Stomach (tissue), 4 donors: Measurements from ENCODE around the gene FIGLA.

ENCODE experiments used
- EP300 ChIP-seq: sonication (generic); formaldehyde crosslinking; IDR thresholded peaks from one replicate; pipeline ENCODE4 v1.6.1; 2017; ENCODE audit warnings: antibody characterized with exemption
- POLR2A ChIP-seq, 4 donors: fragments of 450-650 bp; IDR thresholded peaks; one replicate each; pipeline ENCODE4 v1.6.1; 2016; ENCODE audit warnings: antibody characterized with exemption in 4 of 4, control low read depth in 2 of 4, mild to moderate bottlenecking in 1 of 4, moderate library complexity in 1 of 4
- POLR2AphosphoS5 ChIP-seq, 3 donors: sonication (generic); formaldehyde crosslinking; IDR thresholded peaks; one replicate each; pipeline ENCODE4 v1.6.1; 2016; ENCODE audit warnings: antibody characterized with exemption in 3 of 3
- TF ChIP-seq, protein P1 (sequence below), 7 experiments: fragments of 450-650 bp in 4 of 7; fragments of 200-600 bp in 3 of 7; sonication (generic) in 3 of 7; IDR thresholded peaks; one replicate each; pipeline ENCODE4 v1.5.1; 2016 to 2019; ENCODE audit warnings: antibody characterized with exemption in 7 of 7, control low read depth in 2 of 7, mild to moderate bottlenecking in 1 of 7

DNA sequence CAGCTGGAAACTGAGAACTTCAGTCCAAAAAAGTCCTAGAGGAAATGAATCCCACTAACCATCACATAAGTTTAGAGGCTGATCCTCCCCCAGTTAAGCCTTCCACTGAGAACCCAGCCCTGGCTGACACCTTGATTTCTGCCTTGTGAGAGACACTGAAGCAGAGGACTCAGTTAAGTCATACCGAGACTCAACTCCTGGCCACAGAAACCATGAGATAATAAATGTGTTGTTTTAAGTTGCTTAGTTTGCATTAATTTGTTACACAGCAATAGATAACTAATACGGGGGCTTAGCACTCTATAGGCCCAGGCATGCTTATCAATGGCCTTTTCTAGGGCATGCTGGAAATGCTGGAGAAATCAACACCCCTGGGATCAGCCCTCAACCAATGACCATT, 19.0 kb downstream of the FIGLA start:
- TF ChIP-seq EP300 (no peak), POLR2A (IDR thresholded peaks at IDR 0.05) (no peak), POLR2AphosphoS5 (IDR thresholded peaks at IDR 0.05) (no peak)
- TF ChIP-seq, protein P1, sequence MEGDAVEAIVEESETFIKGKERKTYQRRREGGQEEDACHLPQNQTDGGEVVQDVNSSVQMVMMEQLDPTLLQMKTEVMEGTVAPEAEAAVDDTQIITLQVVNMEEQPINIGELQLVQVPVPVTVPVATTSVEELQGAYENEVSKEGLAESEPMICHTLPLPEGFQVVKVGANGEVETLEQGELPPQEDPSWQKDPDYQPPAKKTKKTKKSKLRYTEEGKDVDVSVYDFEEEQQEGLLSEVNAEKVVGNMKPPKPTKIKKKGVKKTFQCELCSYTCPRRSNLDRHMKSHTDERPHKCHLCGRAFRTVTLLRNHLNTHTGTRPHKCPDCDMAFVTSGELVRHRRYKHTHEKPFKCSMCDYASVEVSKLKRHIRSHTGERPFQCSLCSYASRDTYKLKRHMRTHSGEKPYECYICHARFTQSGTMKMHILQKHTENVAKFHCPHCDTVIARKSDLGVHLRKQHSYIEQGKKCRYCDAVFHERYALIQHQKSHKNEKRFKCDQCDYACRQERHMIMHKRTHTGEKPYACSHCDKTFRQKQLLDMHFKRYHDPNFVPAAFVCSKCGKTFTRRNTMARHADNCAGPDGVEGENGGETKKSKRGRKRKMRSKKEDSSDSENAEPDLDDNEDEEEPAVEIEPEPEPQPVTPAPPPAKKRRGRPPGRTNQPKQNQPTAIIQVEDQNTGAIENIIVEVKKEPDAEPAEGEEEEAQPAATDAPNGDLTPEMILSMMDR (IDR thresholded peaks at IDR 0.05) = no peak
